ENCODE data around the gene NIF3L1. TPM values are rescaled to one million over a fixed set of nuclear protein-coding genes. Genes with fewer than 3 reads are reported as not detected.

NIF3L1 gene
- total and polyA plus RNA-seq, 9 of the 15 experiments (the other 6 are each of a cell fraction or from before 2014, with no cell fraction given): 26.7 to 89.5 (median 45.6) TPM

DNA sequence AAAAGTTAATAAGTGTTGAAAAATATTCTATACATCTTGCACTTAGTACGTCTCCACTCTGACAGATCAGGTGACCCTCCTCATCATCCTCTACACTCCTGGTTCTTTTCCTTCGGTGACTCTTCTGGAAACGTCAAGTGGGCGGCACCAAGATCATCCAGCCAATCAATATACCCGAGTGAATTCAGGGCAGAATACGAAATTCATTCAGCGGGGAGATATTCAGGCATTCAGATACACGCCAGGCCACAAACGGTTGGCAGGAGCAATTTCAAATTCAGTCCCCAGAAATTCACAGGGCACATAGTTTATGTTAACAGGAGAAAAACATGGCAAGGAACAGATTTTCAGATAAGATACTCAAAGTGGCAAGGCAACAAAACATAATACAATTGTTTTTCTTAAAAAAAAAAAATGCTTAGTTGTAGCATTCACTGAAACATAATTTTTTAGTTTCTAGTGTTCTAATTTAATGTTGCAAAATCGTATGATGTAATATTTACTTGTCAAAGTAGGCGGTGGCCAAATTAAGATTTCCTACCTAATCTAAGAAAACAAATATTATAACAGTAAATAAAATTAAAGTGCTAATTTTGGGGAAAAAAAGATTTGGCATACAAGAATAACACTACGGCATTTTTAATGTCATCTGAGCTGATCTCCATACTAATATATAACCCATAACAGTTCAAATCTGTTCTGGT lies 28.9 kb upstream of the NIF3L1 start:
- H3K36me3 ChIP-seq (ENCODE audit: control insufficient read depth, insufficient read depth, low read length): peaks cover 72% of the 10 kb centered on the region
- H3K9ac ChIP-seq (ENCODE audit: insufficient read depth in 1 of 2, low read depth in 2 of 2, low read length in 2 of 2): no peak overlapping the region; a peak in 1 of 4 replicates
- peaks cover 4 to 6% of the 10 kb centered on the region in 2 experiments; a peak in 4 of 5 replicates for H3K4me1 ChIP-seq (replicated peaks in 1 of 2; ENCODE audit: control insufficient read depth in 2 of 2, insufficient read depth in 2 of 2, low read length in 2 of 2)
- no peaks in the 10 kb centered on the region for H3K9me1 ChIP-seq (ENCODE audit: control insufficient read depth, insufficient read depth, low read length)
- CTCF ChIA-PET (ENCODE audit: low intra/inter-chr PET ratio): no interaction called here
- DNase-seq (ENCODE audit: extremely low read depth in 1 of 4, low spot score in 3 of 4) (peak in 1 of 4 experiments; percentile 15), FAIRE-seq (no peak), ATAC-seq (no peak)
- intact Hi-C loops (cut with micrococcal nuclease): loop anchor here (5.0 kb wide), 1 partner anchor 48 kb away; the partner anchor contains the start of gene BZW1
- peaks cover 10% of the 10 kb centered on the region for H4K20me1 ChIP-seq (replicated peaks; ENCODE audit: control insufficient read depth, insufficient read depth, low read length)
- BruUV-seq (replicated peaks): no TSS peak
- H3K79me2 ChIP-seq (ENCODE audit: control insufficient read depth, insufficient read depth, low read length): peaks cover 79% of the 10 kb centered on the region
- no peak overlapping the region for H3K4me2 ChIP-seq (ENCODE audit: insufficient read depth, low read length)
- no peaks in the 10 kb centered on the region for H3K9me3 ChIP-seq (replicated peaks; ENCODE audit: control insufficient read depth, insufficient read depth, low read depth, low read length)
- no peak overlapping the region for H3K27ac ChIP-seq (ENCODE audit: extremely low read depth, low read depth, low read length)
- WGBS (ENCODE audit: insufficient coverage, low coverage, missing lambda C conversion rate): 83% methylated on average over 12 of the region's 12 CpGs
- H3K27me3 ChIP-seq (ENCODE audit: control insufficient read depth in 2 of 2, insufficient read depth in 2 of 2, low read length in 2 of 2): no peaks in the 10 kb centered on the region
- in situ Hi-C loops (cut with MboI): no loop called here
- H2AFZ ChIP-seq (ENCODE audit: low read depth, low read length): no peak overlapping the region
- POLR2A ChIA-PET: interaction anchor here (0.7 to 1.6 kb wide), 3 partner anchors 11 to 52 kb away, joined by 3 to 6 read pairs (median 4); no protein-coding TSS in a partner anchor
- H3K4me3 ChIP-seq: no peak overlapping the region
- TF ChIP-seq GABPA (tag; conservative IDR thresholded peaks at IDR 0.05; ENCODE audit: low read depth): no peak
- TF ChIP-seq, protein P1, sequence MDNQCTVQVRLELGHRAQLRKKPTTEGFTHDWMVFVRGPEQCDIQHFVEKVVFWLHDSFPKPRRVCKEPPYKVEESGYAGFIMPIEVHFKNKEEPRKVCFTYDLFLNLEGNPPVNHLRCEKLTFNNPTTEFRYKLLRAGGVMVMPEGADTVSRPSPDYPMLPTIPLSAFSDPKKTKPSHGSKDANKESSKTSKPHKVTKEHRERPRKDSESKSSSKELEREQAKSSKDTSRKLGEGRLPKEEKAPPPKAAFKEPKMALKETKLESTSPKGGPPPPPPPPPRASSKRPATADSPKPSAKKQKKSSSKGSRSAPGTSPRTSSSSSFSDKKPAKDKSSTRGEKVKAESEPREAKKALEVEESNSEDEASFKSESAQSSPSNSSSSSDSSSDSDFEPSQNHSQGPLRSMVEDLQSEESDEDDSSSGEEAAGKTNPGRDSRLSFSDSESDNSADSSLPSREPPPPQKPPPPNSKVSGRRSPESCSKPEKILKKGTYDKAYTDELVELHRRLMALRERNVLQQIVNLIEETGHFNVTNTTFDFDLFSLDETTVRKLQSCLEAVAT (IDR thresholded peaks at IDR 0.05): no peak
- TF ChIP-seq ZNF696 (CRISPR knock-in tag; conservative IDR thresholded peaks at IDR 0.05): no peak
- TF ChIP-seq, protein P2, sequence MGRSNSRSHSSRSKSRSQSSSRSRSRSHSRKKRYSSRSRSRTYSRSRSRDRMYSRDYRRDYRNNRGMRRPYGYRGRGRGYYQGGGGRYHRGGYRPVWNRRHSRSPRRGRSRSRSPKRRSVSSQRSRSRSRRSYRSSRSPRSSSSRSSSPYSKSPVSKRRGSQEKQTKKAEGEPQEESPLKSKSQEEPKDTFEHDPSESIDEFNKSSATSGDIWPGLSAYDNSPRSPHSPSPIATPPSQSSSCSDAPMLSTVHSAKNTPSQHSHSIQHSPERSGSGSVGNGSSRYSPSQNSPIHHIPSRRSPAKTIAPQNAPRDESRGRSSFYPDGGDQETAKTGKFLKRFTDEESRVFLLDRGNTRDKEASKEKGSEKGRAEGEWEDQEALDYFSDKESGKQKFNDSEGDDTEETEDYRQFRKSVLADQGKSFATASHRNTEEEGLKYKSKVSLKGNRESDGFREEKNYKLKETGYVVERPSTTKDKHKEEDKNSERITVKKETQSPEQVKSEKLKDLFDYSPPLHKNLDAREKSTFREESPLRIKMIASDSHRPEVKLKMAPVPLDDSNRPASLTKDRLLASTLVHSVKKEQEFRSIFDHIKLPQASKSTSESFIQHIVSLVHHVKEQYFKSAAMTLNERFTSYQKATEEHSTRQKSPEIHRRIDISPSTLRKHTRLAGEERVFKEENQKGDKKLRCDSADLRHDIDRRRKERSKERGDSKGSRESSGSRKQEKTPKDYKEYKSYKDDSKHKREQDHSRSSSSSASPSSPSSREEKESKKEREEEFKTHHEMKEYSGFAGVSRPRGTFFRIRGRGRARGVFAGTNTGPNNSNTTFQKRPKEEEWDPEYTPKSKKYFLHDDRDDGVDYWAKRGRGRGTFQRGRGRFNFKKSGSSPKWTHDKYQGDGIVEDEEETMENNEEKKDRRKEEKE (IDR thresholded peaks at IDR 0.05; ENCODE audit: borderline replicate concordance in 1 of 2, control insufficient read depth in 1 of 2, low read depth in 2 of 2, low read length in 1 of 2): no peak
- TF ChIP-seq, protein P3, sequence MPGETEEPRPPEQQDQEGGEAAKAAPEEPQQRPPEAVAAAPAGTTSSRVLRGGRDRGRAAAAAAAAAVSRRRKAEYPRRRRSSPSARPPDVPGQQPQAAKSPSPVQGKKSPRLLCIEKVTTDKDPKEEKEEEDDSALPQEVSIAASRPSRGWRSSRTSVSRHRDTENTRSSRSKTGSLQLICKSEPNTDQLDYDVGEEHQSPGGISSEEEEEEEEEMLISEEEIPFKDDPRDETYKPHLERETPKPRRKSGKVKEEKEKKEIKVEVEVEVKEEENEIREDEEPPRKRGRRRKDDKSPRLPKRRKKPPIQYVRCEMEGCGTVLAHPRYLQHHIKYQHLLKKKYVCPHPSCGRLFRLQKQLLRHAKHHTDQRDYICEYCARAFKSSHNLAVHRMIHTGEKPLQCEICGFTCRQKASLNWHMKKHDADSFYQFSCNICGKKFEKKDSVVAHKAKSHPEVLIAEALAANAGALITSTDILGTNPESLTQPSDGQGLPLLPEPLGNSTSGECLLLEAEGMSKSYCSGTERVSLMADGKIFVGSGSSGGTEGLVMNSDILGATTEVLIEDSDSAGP (CRISPR knock-in tag; IDR thresholded peaks at IDR 0.05): no peak
- no peak for TF ChIP-seq ZNF780A (CRISPR knock-in tag; IDR thresholded peaks at IDR 0.05)
- TF ChIP-seq DIDO1 (tag; IDR thresholded peaks at IDR 0.05; ENCODE audit: low read depth): no peak
- no peak for TF ChIP-seq FIP1L1 (IDR thresholded peaks at IDR 0.05; ENCODE audit: low read depth, low read length, poor library complexity, severe bottlenecking)
- TF ChIP-seq ZNF695 (CRISPR knock-in tag; IDR thresholded peaks at IDR 0.05): no peak
- TF ChIP-seq, protein P4, sequence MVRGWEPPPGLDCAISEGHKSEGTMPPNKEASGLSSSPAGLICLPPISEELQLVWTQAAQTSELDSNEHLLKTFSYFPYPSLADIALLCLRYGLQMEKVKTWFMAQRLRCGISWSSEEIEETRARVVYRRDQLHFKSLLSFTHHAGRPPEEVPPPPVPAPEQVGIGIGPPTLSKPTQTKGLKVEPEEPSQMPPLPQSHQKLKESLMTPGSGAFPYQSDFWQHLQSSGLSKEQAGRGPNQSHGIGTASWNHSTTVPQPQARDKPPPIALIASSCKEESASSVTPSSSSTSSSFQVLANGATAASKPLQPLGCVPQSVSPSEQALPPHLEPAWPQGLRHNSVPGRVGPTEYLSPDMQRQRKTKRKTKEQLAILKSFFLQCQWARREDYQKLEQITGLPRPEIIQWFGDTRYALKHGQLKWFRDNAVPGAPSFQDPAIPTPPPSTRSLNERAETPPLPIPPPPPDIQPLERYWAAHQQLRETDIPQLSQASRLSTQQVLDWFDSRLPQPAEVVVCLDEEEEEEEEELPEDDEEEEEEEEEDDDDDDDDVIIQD (CRISPR knock-in tag; IDR thresholded peaks at IDR 0.05): no peak
- TF ChIP-seq, protein P5, sequence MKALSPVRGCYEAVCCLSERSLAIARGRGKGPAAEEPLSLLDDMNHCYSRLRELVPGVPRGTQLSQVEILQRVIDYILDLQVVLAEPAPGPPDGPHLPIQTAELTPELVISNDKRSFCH (CRISPR knock-in tag; IDR thresholded peaks at IDR 0.05): no peak
- TF ChIP-seq, protein P5 (tag; IDR thresholded peaks at IDR 0.05): no peak

Data from K562 (cell line).